Measurements from ENCODE around the gene KCND1.

KCND1 gene

DNA sequence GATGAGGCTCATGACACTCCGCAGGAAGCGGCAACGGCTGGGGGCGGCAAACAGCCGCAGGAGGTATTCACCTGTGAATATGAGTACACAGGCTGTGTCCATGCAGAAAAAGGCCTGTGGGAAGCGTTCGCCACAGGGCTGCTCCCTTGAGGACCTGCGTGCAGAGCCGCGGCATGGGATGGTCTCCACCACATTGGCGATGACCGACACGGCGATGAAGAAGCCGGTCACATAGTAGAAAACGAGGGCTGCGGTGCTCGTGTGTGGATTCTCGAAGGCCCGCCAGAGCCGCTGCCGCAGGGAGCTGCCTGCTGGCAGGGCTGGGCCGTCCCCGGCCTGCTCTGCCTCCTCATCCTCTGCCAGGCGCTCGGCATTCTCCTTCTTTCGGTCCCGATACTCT, 2.2 kb downstream of the KCND1 start:
- Histone ChIP-seq H3K4me1 (ENCODE audit: low read length) (no peaks in the 10 kb centered on the region), H3K9me3 (replicated peaks; ENCODE audit: insufficient read depth, low read length) (no peaks in the 10 kb centered on the region), H2AFZ (ENCODE audit: low read length) (no peak overlapping the region), H3K4me3 (ENCODE audit: low read length) (no peak overlapping the region), H3K9ac (ENCODE audit: low read length) (no peak overlapping the region), H3K79me2 (ENCODE audit: low read length) (no peaks in the 10 kb centered on the region), H3K36me3 (replicated peaks; ENCODE audit: insufficient read depth, low read length) (no peaks in the 10 kb centered on the region), H3F3A (ENCODE audit: insufficient read depth, low read length) (no peaks in the 10 kb centered on the region), H3K4me2 (ENCODE audit: low read depth, low read length) (no peak overlapping the region), H4K20me1 (ENCODE audit: insufficient read depth, low read length) (no peaks in the 10 kb centered on the region), H3K27me3 (replicated peaks; ENCODE audit: insufficient read depth, low read length) (no peaks in the 10 kb centered on the region), H3K27ac (ENCODE audit: low read length) (no peak overlapping the region), H3K9me2 (replicated peaks; ENCODE audit: insufficient read depth, low read length) (no peaks in the 10 kb centered on the region)
- TF ChIP-seq, protein P1, sequence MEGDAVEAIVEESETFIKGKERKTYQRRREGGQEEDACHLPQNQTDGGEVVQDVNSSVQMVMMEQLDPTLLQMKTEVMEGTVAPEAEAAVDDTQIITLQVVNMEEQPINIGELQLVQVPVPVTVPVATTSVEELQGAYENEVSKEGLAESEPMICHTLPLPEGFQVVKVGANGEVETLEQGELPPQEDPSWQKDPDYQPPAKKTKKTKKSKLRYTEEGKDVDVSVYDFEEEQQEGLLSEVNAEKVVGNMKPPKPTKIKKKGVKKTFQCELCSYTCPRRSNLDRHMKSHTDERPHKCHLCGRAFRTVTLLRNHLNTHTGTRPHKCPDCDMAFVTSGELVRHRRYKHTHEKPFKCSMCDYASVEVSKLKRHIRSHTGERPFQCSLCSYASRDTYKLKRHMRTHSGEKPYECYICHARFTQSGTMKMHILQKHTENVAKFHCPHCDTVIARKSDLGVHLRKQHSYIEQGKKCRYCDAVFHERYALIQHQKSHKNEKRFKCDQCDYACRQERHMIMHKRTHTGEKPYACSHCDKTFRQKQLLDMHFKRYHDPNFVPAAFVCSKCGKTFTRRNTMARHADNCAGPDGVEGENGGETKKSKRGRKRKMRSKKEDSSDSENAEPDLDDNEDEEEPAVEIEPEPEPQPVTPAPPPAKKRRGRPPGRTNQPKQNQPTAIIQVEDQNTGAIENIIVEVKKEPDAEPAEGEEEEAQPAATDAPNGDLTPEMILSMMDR (IDR thresholded peaks at IDR 0.05; ENCODE audit: low read length) = no peak
- TF ChIP-seq EZH2phosphoT487 (IDR thresholded peaks at IDR 0.05; ENCODE audit: low read length) = no peak
- no peak for TF ChIP-seq EZH2 (optimal IDR thresholded peaks at IDR 0.05; ENCODE audit: low read depth, low read length)
- DNase-seq = no peak

DNA sequence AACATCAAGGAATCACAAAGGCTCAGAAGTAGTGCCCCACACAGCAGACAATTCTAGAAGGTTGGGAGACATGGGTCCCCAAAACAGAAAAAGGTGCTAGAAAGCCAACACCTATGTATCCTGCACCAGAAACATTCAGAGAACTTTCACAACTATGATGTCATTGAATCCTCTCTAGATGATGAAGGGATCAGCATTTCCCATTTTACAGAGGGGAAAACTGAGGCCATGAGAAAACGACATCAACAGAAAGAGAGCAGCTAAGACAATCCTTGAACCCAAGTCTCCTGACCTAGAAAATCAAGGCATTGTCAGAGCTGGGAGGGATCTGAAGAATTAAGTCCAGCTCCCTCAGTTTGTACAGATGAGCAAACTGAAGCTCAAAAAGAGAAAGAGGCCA, 3.3 kb downstream of the KCND1 start:
- Histone ChIP-seq H3K27me3 (replicated peaks; ENCODE audit: insufficient read depth, low read length) (no peaks in the 10 kb centered on the region), H3K27ac (ENCODE audit: low read length) (no peak overlapping the region), H3K9ac (ENCODE audit: low read length) (no peak overlapping the region), H3K9me3 (replicated peaks; ENCODE audit: insufficient read depth, low read length) (no peaks in the 10 kb centered on the region), H3K4me2 (ENCODE audit: low read depth, low read length) (no peak overlapping the region), H3F3A (ENCODE audit: insufficient read depth, low read length) (no peaks in the 10 kb centered on the region), H3K4me3 (ENCODE audit: low read length) (no peak overlapping the region), H2AFZ (ENCODE audit: low read length) (no peak overlapping the region), H3K79me2 (ENCODE audit: low read length) (no peaks in the 10 kb centered on the region), H4K20me1 (ENCODE audit: insufficient read depth, low read length) (no peaks in the 10 kb centered on the region), H3K9me2 (replicated peaks; ENCODE audit: insufficient read depth, low read length) (no peaks in the 10 kb centered on the region), H3K36me3 (replicated peaks; ENCODE audit: insufficient read depth, low read length) (no peaks in the 10 kb centered on the region), H3K4me1 (ENCODE audit: low read length) (no peaks in the 10 kb centered on the region)
- DNase-seq = no peak
- no peak for TF ChIP-seq EZH2phosphoT487 (IDR thresholded peaks at IDR 0.05; ENCODE audit: low read length)
- TF ChIP-seq, protein P1 (IDR thresholded peaks at IDR 0.05; ENCODE audit: low read length) = no peak
- TF ChIP-seq EZH2 (optimal IDR thresholded peaks at IDR 0.05; ENCODE audit: low read depth, low read length) = no peak

DNA sequence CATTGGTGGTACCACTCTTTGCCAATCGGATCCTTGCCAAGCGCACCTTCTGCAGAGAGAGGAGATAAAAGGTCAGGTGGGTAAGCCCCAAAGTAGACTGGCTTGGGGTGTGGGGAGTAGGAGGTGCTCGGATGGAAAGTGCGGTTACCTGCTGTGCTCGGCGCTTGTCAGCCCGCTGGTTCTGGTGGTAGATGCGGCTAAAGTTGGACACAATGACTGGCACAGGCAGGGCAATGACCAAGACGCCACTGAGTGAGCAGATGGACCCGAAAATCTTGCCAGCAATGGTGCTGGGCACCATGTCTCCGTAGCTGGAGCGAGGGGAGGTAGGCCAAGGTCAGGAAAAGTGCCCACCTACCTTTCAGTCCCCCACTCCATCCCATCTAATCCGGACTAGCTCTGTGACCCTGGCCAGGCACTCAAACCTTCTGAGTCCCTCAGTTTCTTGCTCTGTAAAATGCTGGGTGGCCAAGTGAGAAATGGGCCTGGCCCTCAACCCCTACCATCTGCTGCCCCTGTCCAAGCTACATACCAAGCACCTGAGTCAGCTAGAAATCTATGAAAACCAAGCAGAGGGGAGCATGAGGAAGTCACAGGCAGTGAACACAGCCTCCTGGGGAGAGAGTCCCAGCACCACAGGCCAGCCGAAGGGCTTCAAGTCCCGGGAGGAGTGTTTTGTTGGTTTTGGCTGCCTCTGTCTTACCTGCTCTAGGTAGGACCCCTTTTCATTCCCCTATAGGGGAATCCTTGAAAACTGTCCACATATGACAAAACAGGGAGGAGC, 4.7 kb downstream of the KCND1 start:
- no peaks in the 10 kb centered on the region for H4K20me1 ChIP-seq (ENCODE audit: insufficient read depth, low read length)
- no peaks in the 10 kb centered on the region for H3K9me3 ChIP-seq (replicated peaks; ENCODE audit: insufficient read depth, low read length)
- H3K4me1 ChIP-seq (ENCODE audit: low read length) = no peaks in the 10 kb centered on the region
- H3K4me3 ChIP-seq (ENCODE audit: low read length) = no peak overlapping the region
- DNase-seq = no peak
- H3K4me2 ChIP-seq (ENCODE audit: low read depth, low read length) = no peak overlapping the region
- no peaks in the 10 kb centered on the region for H3K36me3 ChIP-seq (replicated peaks; ENCODE audit: insufficient read depth, low read length)
- TF ChIP-seq EZH2 (optimal IDR thresholded peaks at IDR 0.05; ENCODE audit: low read depth, low read length) (no peak), EZH2phosphoT487 (IDR thresholded peaks at IDR 0.05; ENCODE audit: low read length) (no peak)
- TF ChIP-seq, protein P1 (IDR thresholded peaks at IDR 0.05; ENCODE audit: low read length) = no peak
- H3K9me2 ChIP-seq (replicated peaks; ENCODE audit: insufficient read depth, low read length) = no peaks in the 10 kb centered on the region
- H3K27ac ChIP-seq (ENCODE audit: low read length) = no peak overlapping the region
- H3K27me3 ChIP-seq (replicated peaks; ENCODE audit: insufficient read depth, low read length) = no peaks in the 10 kb centered on the region
- no peaks in the 10 kb centered on the region for H3F3A ChIP-seq (ENCODE audit: insufficient read depth, low read length)
- no peak overlapping the region for H2AFZ ChIP-seq (ENCODE audit: low read length)
- H3K79me2 ChIP-seq (ENCODE audit: low read length) = no peaks in the 10 kb centered on the region
- no peak overlapping the region for H3K9ac ChIP-seq (ENCODE audit: low read length)

Measured in MM.1S (cell line).